ENCODE measurements around the gene ILRUN.
"Not testable (repeated sequence)": the region's sequence is repeated elsewhere in the genome, so short reads cannot be mapped to it uniquely, and the experiment has no call there.

The ILRUN gene

GRCh38 chr6:34696739-34697543 is at the start of gene ILRUN:
ILRUN (minus strand) TSS chr6:34696767; CDS start chr6:34696603, 164 bp downstream.
- peak; percentile 96 to 98 for DNase-seq

- DNase-seq, result no peak
These were observed 48.9 kb upstream of the ILRUN start for GRCh38 chr6:34745277-34746103.

GRCh38 chr6:34744294-34744647 is 47.7 kb upstream of the ILRUN start:
- not testable (repeated sequence) for DNase-seq

- DNase-seq, result no peak
These were observed 47.2 kb upstream of the ILRUN start for GRCh38 chr6:34743625-34744293.

DNA sequence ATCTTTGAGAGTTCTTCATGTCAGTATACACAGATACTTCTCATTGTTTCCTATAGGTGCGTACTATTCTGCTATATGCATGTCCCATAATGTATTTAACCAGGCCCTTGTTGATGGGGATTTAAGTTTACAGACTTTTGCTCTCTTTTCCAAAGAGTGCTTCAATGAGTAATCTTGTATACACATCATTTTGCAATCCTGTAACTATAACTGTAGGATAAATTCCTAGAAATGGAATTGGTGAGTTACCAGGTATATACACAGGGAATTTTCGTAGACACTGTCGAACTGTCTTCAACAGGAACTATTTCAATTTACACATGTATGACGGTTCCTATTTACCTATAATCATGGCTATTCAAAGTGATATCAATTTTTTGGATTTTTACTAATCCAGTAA is 45.5 kb upstream of the ILRUN start:
- DNase-seq, result no peak

DNA sequence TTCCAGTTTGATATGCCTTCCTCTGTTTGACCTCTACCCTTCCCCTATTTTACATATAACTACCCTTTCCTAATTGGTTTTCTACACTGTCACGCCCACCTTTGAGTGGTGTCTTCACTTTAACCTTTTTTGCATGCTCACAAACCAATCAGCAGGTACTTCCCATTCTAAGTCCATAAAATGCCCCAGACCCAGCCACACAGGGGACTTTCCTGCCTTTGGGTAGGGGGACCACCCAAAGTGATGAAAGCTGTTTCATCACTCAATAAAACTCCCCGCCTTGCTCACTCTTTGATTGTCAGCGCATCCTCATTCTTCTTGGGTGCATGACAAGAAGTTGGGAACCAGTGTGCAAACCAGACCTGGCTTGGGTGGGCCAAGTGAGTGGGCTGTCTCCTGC is 40.3 kb upstream of the ILRUN start:
- DNase-seq, result no peak

- no peak for DNase-seq
These were observed 35.0 kb upstream of the ILRUN start for GRCh38 chr6:34731393-34732060.

- no peak for DNase-seq
These were observed 33.3 kb upstream of the ILRUN start for GRCh38 chr6:34729631-34730470.

DNA sequence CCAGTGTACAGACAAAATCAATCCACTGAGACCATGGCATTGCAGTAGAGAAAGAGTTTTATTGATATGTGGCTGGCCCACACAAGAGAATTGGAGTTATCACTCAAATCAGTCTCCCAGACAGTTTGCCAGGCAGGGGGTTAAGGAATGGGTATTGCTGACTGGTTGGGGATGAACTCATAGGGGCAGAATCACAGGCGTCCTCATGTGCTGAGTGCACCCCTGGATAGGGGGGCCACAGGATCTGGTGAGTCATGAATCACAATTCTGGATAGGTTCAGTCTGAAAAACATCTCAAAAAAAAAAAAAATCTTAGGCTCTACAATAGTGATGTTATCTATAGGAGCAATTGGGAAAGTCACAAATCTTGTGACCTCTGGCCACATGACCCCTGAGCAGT is 29.5 kb upstream of the ILRUN start:
- no peak for DNase-seq

DNA sequence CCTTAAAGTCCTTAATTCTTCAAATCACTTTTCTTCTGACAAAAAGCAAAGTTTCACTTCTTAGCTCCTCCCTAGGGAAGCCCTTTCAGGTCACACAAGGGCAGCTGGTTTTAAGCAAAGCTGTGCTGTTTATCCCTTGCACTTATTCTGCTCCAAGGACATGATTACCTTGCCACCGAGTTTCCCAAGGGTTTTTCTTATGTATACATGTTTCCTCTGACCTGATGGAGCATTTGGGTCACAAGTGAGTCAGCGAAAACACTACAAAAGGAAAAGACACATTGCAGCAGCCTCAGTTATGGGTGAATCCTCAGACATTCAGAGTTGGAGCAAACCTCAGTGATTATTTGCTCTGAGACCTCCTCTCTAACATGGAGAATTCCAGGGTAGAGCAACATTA is 26.6 kb upstream of the ILRUN start:
- no peak for DNase-seq

DNA sequence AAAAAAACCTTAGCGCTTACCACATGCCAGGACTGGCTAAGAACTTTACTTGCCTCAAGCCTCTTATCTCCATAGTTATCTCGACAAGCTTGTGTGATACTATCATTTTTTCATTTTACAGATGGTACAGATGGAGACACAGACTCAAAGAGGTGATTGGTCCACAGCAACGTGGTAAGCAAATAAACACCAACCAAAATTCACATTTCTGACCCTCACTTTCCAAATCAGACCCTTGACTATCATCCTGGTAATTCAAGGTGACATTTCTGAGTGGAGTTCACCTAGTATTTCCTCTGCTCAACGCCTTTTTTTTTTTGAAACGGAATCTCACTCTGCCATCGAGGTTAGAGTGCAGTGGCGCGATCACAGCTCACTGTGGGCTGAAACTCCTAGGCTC is 25.9 kb upstream of the ILRUN start:
- DNase-seq, result no peak

- not testable (repeated sequence) for DNase-seq
These were observed 23.6 kb upstream of the ILRUN start for GRCh38 chr6:34720160-34720559.

DNA sequence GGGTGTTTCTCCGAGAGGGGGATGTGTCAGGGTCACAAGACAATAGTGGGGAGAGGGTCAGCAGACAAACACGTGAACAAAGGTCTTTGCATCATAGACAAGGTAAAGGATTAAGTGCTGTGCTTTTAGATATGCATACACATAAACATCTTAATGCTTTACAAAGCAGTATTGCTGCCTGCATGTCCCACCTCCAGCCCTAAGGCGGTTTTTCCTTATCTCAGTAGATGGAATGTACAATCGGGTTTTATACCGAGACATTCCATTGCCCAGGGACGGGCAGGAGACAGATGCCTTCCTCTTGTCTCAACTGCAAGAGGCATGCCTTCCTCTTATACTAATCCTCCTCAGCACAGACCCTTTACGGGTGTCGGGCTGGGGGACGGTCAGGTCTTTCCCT is 23.1 kb upstream of the ILRUN start:
- DNase-seq, result not testable (repeated sequence)

DNA sequence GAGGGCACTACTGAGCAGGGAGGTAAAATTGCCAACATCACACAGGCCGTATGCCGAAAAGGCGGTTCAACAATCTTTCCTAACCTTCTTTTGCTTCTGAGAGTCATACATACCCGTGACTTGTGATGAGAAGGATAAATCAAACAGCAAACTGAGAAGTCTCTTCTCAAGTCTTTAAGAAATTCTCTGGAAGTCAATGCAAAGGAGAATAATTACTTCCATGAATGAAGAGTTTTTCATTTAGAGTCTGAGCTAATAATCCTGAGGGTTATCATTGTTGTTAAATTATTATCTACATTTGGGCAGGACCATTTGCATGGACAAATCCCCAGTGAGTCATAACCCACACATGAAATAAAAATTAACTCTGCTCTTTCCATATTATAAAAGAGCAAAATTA is 22.4 kb upstream of the ILRUN start:
- no peak for DNase-seq

DNA sequence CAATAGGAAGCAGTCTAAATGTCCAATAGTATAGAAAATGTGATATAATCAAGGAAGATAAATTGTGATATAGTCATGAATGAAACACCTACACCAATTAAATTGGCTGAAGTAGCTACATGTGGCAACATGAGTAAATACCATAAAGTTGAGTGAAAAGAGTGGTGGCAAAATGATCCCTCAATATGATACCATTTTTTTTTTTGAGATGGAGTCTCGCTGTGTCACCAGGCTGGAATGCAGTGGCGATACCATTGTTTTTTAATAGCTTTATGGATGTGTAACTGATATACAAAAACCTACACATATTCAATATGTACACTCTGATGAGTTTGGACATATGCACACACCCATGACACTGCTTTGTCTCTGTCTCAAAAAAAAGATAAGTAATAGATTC is 20.9 kb upstream of the ILRUN start:
- DNase-seq, result no peak

DNA sequence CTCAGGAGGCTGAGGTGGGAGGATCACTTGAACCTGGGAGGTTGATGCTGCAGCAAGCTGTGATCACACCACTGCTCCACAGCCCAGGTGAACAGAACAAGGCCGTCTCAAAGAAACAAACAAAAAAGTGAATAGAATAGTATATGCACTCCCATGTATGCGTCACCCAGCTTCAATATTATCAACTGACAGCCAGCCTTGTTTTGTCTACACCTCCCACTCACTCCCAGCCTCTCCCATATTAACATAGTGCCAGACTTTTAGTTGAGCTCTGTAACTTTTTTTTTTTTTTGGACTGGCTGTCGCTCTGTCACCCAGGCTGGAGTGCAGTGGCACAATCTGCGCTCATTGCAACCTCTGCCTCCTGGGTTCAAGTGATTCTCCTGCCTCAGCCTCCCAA is 18.1 kb upstream of the ILRUN start:
- no peak for DNase-seq

DNA sequence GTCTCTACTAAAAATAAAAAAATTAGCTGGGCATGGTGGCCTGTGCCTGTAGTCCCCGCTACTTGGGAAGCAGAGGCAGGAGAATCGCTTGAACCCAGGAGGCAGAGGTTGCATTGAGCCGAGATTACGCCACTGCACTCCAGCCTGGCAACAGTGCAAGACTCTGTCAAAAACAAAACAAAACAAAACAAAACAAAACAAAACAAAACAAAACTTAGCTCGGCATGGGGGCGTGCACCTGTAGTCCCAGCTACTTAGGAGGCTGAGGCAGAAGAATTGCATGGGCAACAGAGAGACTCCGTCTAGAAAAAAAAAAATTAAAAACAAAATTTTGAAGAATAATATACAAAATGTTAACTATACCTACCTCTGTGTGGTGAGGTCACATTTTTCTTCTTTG is 16.3 kb upstream of the ILRUN start:
- DNase-seq, result not testable (repeated sequence)

DNA sequence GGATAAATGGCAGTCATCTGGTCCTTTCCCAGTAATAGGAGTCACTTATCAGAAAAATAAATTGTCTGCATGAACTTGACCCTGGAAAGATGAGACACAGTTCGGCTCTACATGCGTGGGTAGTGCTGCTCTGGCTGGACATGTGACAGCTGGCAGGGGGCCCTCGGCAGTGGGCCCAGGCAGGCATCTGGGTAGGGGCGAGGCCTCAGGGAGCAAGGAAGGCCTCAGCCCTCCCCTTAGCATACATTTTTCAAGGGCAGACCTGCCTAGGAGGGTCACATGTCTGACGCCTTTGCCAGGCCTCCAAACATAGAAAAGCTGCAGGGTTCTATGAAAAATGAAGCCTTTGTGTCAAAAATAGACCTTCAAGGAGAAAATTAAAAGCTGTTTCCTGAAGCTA is 12.8 kb upstream of the ILRUN start:
- DNase-seq, result no peak

- no peak for DNase-seq
These were observed 8.7 kb upstream of the ILRUN start for GRCh38 chr6:34705241-34705640.

DNA sequence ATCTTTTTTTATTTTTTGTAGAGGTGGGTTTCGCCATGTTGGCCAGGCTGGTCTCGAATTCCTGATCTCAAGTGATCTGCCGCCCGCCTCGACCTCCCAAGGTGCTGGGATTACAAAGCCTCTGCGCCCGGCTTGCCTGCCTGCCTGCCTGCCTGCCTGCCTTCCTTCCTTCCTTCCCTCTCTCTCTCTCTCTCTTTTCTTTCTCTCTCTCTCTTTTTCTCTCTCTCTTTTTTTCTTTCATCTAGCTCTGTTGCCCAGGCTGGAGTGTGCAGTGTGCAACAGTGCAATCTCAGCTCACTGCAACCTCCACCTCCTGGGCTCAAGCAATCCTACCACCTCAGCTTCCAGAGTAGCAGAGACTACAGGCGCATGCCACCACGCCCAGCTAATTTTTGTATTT is 4.6 kb upstream of the ILRUN start:
- DNase-seq, result no peak

DNA sequence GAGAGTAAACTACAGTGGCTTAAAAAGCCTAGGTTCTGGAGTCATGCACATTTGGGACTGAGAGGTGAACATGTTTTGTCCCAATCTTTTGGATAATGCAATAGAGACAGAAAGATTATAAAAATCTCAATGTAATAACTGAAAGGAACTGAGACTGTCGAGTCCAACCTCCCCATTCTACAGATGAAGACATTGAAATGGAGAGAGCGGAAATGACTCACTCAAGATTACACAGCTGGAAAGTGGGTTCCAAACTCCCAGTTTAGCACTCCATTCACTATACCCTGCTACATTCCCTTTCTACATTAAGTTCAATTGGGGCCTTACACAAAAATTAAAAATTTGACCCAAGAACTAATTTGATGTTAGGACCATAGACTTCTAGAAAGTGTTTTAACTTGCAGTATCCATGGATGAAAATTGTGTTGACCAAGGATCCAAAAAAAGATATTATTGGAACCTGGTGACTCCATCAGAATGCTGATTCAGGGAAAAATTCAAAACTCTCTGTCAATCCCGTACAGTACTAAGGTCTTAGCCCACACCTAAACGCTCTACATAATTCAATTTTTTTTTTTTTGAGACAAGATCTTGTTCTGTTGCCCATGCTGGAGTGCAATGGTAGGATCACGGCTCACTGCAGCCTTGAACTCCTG is 1.5 kb upstream of the ILRUN start:
- DNase-seq, result no peak

DNA sequence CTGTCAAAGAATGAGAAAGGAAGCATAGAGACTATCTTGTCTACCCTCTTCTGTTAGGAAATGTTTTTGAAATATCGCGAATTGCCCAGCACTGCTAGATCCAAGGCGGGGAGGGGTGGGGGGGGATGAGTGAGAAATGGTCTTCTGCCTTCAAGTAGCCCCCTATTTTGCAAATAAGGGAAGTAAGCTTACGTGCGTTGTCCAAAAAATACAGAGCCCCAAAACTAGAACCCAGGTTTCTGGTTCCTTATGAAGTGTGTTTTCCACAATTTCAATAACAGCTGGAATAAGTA is 923 bp upstream of the ILRUN start:
- no peak for DNase-seq
